Endodermal cell (in vitro differentiated cells): Measurements from ENCODE around the gene MRTFA. TPM values are rescaled to one million over a fixed set of nuclear protein-coding genes. Genes with fewer than 3 reads are reported as not detected.

Source experiments
- DNase-seq: peaks from one replicate; pipeline ENCODE4 v3.0.0-alpha.2; 2017
- H3K27ac ChIP-seq: 2 replicates; pipeline ENCODE4 v1.5.1; 2013; ENCODE audit warnings: mild to moderate bottlenecking, low read depth, low read length, moderate library complexity
- H3K27me3 ChIP-seq: 2 replicates; pipeline ENCODE4 v1.6.1; 2013; ENCODE audit warnings: mild to moderate bottlenecking, low read length, moderate library complexity; ENCODE audit not compliant: insufficient read depth, control insufficient read depth, poor library complexity, severe bottlenecking
- H3K36me3 ChIP-seq: 2 replicates; pipeline ENCODE4 v1.7.0; 2013; ENCODE audit warnings: mild to moderate bottlenecking, low read length, moderate library complexity; ENCODE audit not compliant: control insufficient read depth, insufficient read depth
- H3K4me1 ChIP-seq: one replicate; pipeline ENCODE4 v1.7.0; 2013; ENCODE audit warnings: low read length; ENCODE audit not compliant: control insufficient read depth, insufficient read depth
- H3K4me3 ChIP-seq: 2 replicates; pipeline ENCODE4 v1.5.1; 2013; ENCODE audit warnings: mild to moderate bottlenecking, low read length, moderate library complexity
- H3K9ac ChIP-seq: 2 replicates; pipeline ENCODE4 v1.6.1; 2013; ENCODE audit warnings: mild to moderate bottlenecking, low read length, moderate library complexity; ENCODE audit not compliant: poor library complexity, severe bottlenecking; ENCODE audit errors: extremely low read depth
- H3K9me3 ChIP-seq: 2 replicates; pipeline ENCODE4 v1.6.1; 2013; ENCODE audit warnings: mild to moderate bottlenecking, low read length, moderate library complexity; ENCODE audit not compliant: control insufficient read depth
- H3K27ac Mint-ChIP-seq: 2 replicates; pipeline ENCODE4 v1.8.0; 2020; ENCODE audit warnings: mixed read lengths
- H3K27me3 Mint-ChIP-seq: 2 replicates; pipeline ENCODE4 v1.8.0; 2021; ENCODE audit warnings: mild to moderate bottlenecking, mixed read lengths; ENCODE audit not compliant: insufficient read depth
- H3K36me3 Mint-ChIP-seq: 2 replicates; pipeline ENCODE4 v1.8.0; 2020; ENCODE audit warnings: low read depth, mixed read lengths
- H3K4me1 Mint-ChIP-seq: 2 replicates; pipeline ENCODE4 v1.8.0; 2020; ENCODE audit warnings: mixed read lengths
- H3K4me3 Mint-ChIP-seq: 2 replicates; pipeline ENCODE4 v1.8.0; 2020; ENCODE audit warnings: mild to moderate bottlenecking, moderate library complexity, mixed read lengths
- H3K9me3 Mint-ChIP-seq: 2 replicates; pipeline ENCODE4 v1.8.0; 2020; ENCODE audit warnings: mild to moderate bottlenecking, mixed read lengths
- CTCF ChIP-seq: fragments of 200-600 bp; sonication (generic); conservative IDR thresholded peaks from 2 replicates; pipeline ENCODE4 v1.5.0; 2021; ENCODE audit warnings: antibody characterized with exemption, mild to moderate bottlenecking
- WGBS, 2 experiments: methylation state at CpG; one replicate each; pipeline versions ENCODE4 v1.1.5 to v1.1.7; 2013; ENCODE audit warnings: missing lambda C conversion rate in 2 of 2, mixed read lengths in 1 of 2; ENCODE audit not compliant: insufficient coverage in 1 of 2, insufficient read length in 1 of 2; 5-methylcytosine and 5-hydroxymethylcytosine counted together
- total RNA-seq, 2 donors: library from RNA; stranded (reverse); fragmentation: NEBNext Ultra II Directional in 1 of 2; extraction: Animal tissue kit (Norgen Biotek cat#: 25700) in 1 of 2; gene quantifications; 2 replicates in 1 of 2; 3 replicates in 1 of 2; pipeline ENCODE4 v1.2.1, GENCODE V29; 2021

MRTFA gene
- total RNA-seq, 2 donors from 2014 or later: 43.3 to 44.7 TPM

DNA sequence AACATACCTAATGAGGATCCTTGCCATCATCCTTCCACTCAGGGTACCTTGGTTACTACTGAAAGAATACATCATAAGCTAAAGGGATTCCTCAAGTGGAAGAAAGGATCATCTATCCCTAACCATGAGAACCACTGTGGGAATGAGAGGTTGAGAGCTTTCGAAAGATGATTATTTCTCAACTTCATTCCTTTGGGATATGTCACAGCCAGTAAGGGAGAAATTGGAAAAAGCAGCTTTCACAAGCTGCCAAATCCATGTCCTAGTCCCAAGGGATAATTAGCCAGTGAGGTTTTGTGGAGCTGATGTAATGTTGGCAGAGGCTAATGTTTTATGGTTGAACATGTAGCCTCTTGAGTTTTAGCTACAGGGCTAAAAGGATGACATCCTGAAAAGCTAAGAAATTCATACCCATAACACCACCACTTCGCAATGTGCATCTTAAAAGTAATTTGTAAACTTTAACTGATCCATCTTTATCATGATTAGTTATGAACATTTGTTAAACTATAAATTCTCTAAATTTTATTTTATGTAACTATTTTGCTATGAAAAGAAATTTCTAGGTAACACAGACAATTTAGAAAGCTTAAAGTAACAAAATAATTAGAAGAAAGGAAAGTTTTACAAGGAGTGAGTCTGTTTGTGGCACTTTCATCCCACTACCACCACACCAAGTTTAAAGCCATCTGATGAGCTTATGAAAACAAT lies 123.9 kb downstream of the MRTFA start:
- Histone ChIP-seq H3K36me3 (no peaks in the 10 kb centered on the region), H3K9ac (no peak overlapping the region), H3K4me1 (peaks cover 12% of the 10 kb centered on the region), H3K4me3 (no peak overlapping the region), H3K27me3 (no peaks in the 10 kb centered on the region), H3K9me3 (no peaks in the 10 kb centered on the region), H3K27ac (no peak overlapping the region)
- Mint-ChIP-seq H3K36me3 (peaks cover 8% of the 10 kb centered on the region), H3K27me3 (no peaks in the 10 kb centered on the region), H3K27ac (no peak overlapping the region), H3K4me1 (peaks cover 29% of the 10 kb centered on the region), H3K4me3 (no peak overlapping the region), H3K9me3 (no peaks in the 10 kb centered on the region)
- no peak for DNase-seq
- no peak for TF ChIP-seq CTCF
- WGBS, 2 experiments: 94% methylated on average over 2 of the region's 2 CpGs; no CpG with 5 or more reads in 1 of the 2 experiments

DNA sequence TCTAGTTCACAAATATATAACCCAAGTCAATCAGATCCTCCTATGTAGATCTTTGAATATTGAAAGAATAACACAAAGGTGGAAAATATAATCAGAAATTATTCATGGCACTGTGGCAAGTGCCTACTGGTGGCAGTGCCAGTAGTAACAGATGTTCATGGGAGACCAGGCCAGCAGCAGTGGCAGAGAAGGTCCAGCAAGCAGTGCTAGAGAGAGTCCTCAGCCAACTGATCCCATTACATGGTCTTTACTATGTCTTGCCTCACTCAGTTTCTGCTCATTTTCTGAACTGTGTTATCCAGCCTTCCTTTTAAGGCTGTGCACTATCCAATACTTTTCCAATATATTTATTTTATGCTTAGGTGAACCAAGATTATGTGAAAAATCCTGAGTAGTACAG lies 124.9 kb downstream of the MRTFA start:
- Mint-ChIP-seq H3K27ac (no peak overlapping the region), H3K36me3 (peaks cover 8% of the 10 kb centered on the region), H3K4me3 (no peak overlapping the region)

GRCh38 chr22:40510631-40511364 lies 125.7 kb downstream of the MRTFA start:
- Mint-ChIP-seq H3K9me3 (no peaks in the 10 kb centered on the region), H3K27ac (no peak overlapping the region), H3K36me3 (peaks cover 8% of the 10 kb centered on the region), H3K4me3 (no peak overlapping the region), H3K4me1 (peaks cover 28% of the 10 kb centered on the region), H3K27me3 (no peaks in the 10 kb centered on the region)
- peaks cover 12% of the 10 kb centered on the region for H3K4me1 ChIP-seq
- TF ChIP-seq CTCF: no peak
- no peaks in the 10 kb centered on the region for H3K36me3 ChIP-seq
- H3K9ac ChIP-seq: no peak overlapping the region
- no peak overlapping the region for H3K4me3 ChIP-seq
- DNase-seq: no peak
- WGBS, 2 experiments: 84 to 88% methylated on average over 4 of the region's 4 CpGs
- H3K27me3 ChIP-seq: no peaks in the 10 kb centered on the region
- no peaks in the 10 kb centered on the region for H3K9me3 ChIP-seq
- H3K27ac ChIP-seq: no peak overlapping the region

More for the DNA sequence above, 124.9 kb downstream of the MRTFA start:
- Histone ChIP-seq H3K4me3 (no peak overlapping the region), H3K9me3 (no peaks in the 10 kb centered on the region), H3K36me3 (no peaks in the 10 kb centered on the region), H3K9ac (no peak overlapping the region), H3K27me3 (no peaks in the 10 kb centered on the region), H3K27ac (no peak overlapping the region), H3K4me1 (peaks cover 12% of the 10 kb centered on the region)
- DNase-seq: no peak
- Mint-ChIP-seq H3K27me3 (no peaks in the 10 kb centered on the region), H3K4me1 (peaks cover 28% of the 10 kb centered on the region), H3K9me3 (no peaks in the 10 kb centered on the region)
- TF ChIP-seq CTCF: peak; percentile 22
